PC-9 (cell line): Measurements from ENCODE around the gene SPCS3.

Source experiments
- EZH2 ChIP-seq: fragments of 200-600 bp; sonication (generic); IDR thresholded peaks from 2 replicates; pipeline ENCODE4 v1.8.0; 2017; ENCODE audit warnings: antibody characterized with exemption, low read depth
- TF ChIP-seq, protein P1 (sequence below): fragments of 200-600 bp; sonication (generic); conservative IDR thresholded peaks from 2 replicates; pipeline ENCODE4 v1.6.1; 2017; ENCODE audit warnings: mixed run types, antibody characterized with exemption, mild to moderate bottlenecking, moderate library complexity

DNA sequence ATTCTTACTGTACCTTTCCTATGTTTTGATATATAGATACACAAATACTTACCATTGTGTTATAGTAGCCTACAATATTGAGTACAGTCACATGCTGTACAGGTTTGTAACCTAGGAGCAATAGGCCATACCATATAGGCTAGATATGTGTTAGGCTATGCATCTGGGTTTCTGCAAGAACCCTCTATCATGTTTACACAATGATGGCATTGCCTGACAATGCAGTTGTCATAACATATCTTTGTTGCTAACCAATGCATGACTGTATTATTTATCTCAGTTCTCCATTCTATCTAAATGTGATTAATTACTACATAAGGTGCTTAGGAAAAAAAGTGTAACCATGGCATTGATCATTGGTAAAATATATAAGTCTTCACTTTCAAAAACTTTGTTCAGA is 10.0 kb upstream of the SPCS3 start:
- TF ChIP-seq, protein P1, sequence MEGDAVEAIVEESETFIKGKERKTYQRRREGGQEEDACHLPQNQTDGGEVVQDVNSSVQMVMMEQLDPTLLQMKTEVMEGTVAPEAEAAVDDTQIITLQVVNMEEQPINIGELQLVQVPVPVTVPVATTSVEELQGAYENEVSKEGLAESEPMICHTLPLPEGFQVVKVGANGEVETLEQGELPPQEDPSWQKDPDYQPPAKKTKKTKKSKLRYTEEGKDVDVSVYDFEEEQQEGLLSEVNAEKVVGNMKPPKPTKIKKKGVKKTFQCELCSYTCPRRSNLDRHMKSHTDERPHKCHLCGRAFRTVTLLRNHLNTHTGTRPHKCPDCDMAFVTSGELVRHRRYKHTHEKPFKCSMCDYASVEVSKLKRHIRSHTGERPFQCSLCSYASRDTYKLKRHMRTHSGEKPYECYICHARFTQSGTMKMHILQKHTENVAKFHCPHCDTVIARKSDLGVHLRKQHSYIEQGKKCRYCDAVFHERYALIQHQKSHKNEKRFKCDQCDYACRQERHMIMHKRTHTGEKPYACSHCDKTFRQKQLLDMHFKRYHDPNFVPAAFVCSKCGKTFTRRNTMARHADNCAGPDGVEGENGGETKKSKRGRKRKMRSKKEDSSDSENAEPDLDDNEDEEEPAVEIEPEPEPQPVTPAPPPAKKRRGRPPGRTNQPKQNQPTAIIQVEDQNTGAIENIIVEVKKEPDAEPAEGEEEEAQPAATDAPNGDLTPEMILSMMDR: no peak
- TF ChIP-seq EZH2: no peak
